ENCODE results near the gene B3GAT1.

DNA sequence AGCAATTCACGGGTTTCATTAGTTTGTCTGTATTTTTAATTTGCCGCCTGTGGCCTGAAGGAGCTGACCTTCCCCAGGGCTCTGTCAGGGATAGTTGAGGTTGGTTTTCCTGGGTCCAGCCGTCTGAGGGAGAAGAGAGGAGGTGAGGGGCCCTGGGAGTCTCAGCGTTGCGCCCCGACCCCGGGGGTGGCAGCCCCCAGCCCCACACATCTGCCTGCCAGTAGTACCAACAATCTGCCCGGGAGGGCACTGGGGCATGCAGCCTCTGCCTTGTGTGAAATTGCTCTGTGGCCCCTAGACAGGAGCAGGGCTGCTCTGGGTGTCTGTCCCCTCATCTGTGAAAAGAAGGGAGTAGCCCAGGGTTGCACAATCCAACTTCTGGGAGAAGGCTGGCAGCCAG is 6.6 kb downstream of the B3GAT1 start:
- TF ChIP-seq YY1 (IDR thresholded peaks at IDR 0.05; ENCODE audit: insufficient read depth, insufficient read length) (no peak), ZNF274 (IDR thresholded peaks at IDR 0.05; ENCODE audit: low read depth, low read length) (no peak), SUZ12 (IDR thresholded peaks at IDR 0.05; ENCODE audit: extremely low read depth, insufficient read depth, insufficient read length) (no peak)

Measured in NT2/D1 (cell line).